K562 (cell line): ENCODE results near the gene BPIFB6. TPM values are rescaled to one million over a fixed set of nuclear protein-coding genes. Genes with fewer than 3 reads are reported as not detected.

ENCODE experiments used
- ATAC-seq: fragments of 200-7000 bp; cut with Tn5 transposase; 3 replicates; pipeline ENCODE4 v1.9.1; 2020; ENCODE audit warnings: moderate library complexity
- BruUV-seq: library from RNA; stranded (reverse); fragments of 400-500 nt; replicated peaks from 2 replicates; lab custom pipeline; 2021; lab: Mats Ljungman, UMichigan
- CTCF ChIA-PET: fragments of 300-600 bp; formaldehyde crosslinking; extraction: SDS; loops from one replicate; lab custom pipeline; 2021; ENCODE audit warnings: low intra/inter-chr PET ratio; lab: Yijun Ruan, JAX
- POLR2A ChIA-PET: fragments of 300-600, 350-650 bp; sonication (Branson Sonifier 250); formaldehyde crosslinking; extraction: SDS; loops from one replicate; lab custom pipeline; 2021; ENCODE audit warnings: antibody characterized with exemption, inconsistent platforms; lab: Yijun Ruan, JAX
- DNase-seq, 4 experiments: peaks; one replicate each; pipeline versions ENCODE4 v3.0.0 to v3.0.0-alpha.2; 2011 to 2018; ENCODE audit warnings: low spot score in 3 of 4, mixed read lengths in 3 of 4; ENCODE audit errors: extremely low read depth in 1 of 4
- FAIRE-seq: peaks from 2 replicates; lab custom pipeline; 2011; peaks lifted over from hg19 to GRCh38; lab: Jason Lieb, UNC
- H2AFZ ChIP-seq: 2 replicates; pipeline ENCODE4 v1.6.0; 2011; ENCODE audit warnings: low read depth, low read length, control low read depth, inconsistent platforms
- H3K27ac ChIP-seq: fragments of 200-600 bp; 3 replicates; pipeline ENCODE4 v1.8.0; 2011; ENCODE audit warnings: low read depth, mild to moderate bottlenecking, control low read depth, inconsistent platforms, low read length, moderate library complexity, mixed read lengths; ENCODE audit errors: extremely low read depth
- H3K27me3 ChIP-seq, 2 experiments: fragments of 300-600 bp in 1 of 2; 2 replicates in 1 of 2; 3 replicates in 1 of 2; pipeline versions ENCODE4 v1.6.0 to v1.8.0; 2011; ENCODE audit warnings: inconsistent platforms in 2 of 2, low read length in 2 of 2, mild to moderate bottlenecking in 1 of 2, mixed read lengths in 1 of 2, moderate library complexity in 1 of 2; ENCODE audit not compliant: control insufficient read depth in 2 of 2, insufficient read depth in 2 of 2
- H3K36me3 ChIP-seq: fragments of 300-600 bp; 3 replicates; pipeline ENCODE4 v1.8.0; 2011; ENCODE audit warnings: mild to moderate bottlenecking, low read length, inconsistent platforms; ENCODE audit not compliant: control insufficient read depth, insufficient read depth
- H3K4me1 ChIP-seq, 2 experiments: fragments of 200-600 bp in 1 of 2; replicated peaks in 1 of 2; 2 replicates in 1 of 2; 3 replicates in 1 of 2; pipeline versions ENCODE4 v1.5.1 to v1.8.0; 2011; ENCODE audit warnings: inconsistent platforms in 2 of 2, low read length in 2 of 2, mild to moderate bottlenecking in 1 of 2, mixed read lengths in 1 of 2, moderate library complexity in 1 of 2; ENCODE audit not compliant: control insufficient read depth in 2 of 2, insufficient read depth in 2 of 2
- H3K4me2 ChIP-seq: 2 replicates; pipeline ENCODE4 v1.6.1; 2011; ENCODE audit warnings: low read length, control low read depth, inconsistent platforms, mixed read lengths; ENCODE audit not compliant: insufficient read depth
- H3K4me3 ChIP-seq: fragments of 200-600 bp; sonication (generic), shearing (Covaris generic); 2 replicates; pipeline ENCODE4 v1.5.1; 2016; ENCODE audit warnings: control low read depth, inconsistent platforms
- H3K79me2 ChIP-seq: fragments of 200-600 bp; 3 replicates; pipeline ENCODE4 v1.8.0; 2011; ENCODE audit warnings: low read length, inconsistent platforms; ENCODE audit not compliant: control insufficient read depth, insufficient read depth
- H3K9ac ChIP-seq, 2 experiments: 2 replicates each; pipeline versions ENCODE4 v1.6.0 to v1.6.1; 2011; ENCODE audit warnings: low read depth in 2 of 2, low read length in 2 of 2, control low read depth in 1 of 2, inconsistent platforms in 1 of 2, mild to moderate bottlenecking in 1 of 2, mixed read lengths in 1 of 2; ENCODE audit not compliant: insufficient read depth in 1 of 2
- H3K9me1 ChIP-seq: one replicate; pipeline ENCODE4 v1.6.0; 2011; ENCODE audit warnings: inconsistent platforms, mild to moderate bottlenecking, low read length, moderate library complexity; ENCODE audit not compliant: control insufficient read depth, insufficient read depth
- H3K9me3 ChIP-seq: replicated peaks from 2 replicates; pipeline ENCODE4 v1.5.1; 2011; ENCODE audit warnings: low read depth, low read length, inconsistent platforms; ENCODE audit not compliant: control insufficient read depth, insufficient read depth
- H4K20me1 ChIP-seq: replicated peaks from 2 replicates; pipeline ENCODE4 v1.6.1; 2011; ENCODE audit warnings: low read length, inconsistent platforms, mixed read lengths; ENCODE audit not compliant: control insufficient read depth, insufficient read depth
- LARP7 ChIP-seq: fragments of 450-650 bp; IDR thresholded peaks from 2 replicates; pipeline ENCODE4 v1.6.1; 2016
- MLLT1 ChIP-seq, 2 experiments: fragments of 450-650 bp; IDR thresholded peaks; 2 replicates each; pipeline ENCODE4 v1.6.1; 2016
- ZBTB17 ChIP-seq: fragments of 450-650 bp; formaldehyde crosslinking; IDR thresholded peaks from 2 replicates; pipeline ENCODE4 v1.4.0; 2020; ENCODE audit warnings: mild to moderate bottlenecking
- ZNF589 ChIP-seq: fragments of 200-800 bp; sonication (Bioruptor generic); IDR thresholded peaks from 2 replicates; pipeline ENCODE4 v1.6.1; 2016; ENCODE audit warnings: low read depth, missing genetic modification characterization, missing compliant biosample characterization
- WGBS: fragments of 100-300 bp; shearing (Covaris generic); methylation state at CpG from one replicate; pipeline ENCODE4 v1.1.6; 2016; ENCODE audit warnings: low coverage, mixed read lengths; ENCODE audit not compliant: insufficient coverage; ENCODE audit errors: missing lambda C conversion rate; 5-methylcytosine and 5-hydroxymethylcytosine counted together
- in situ Hi-C: fragments of 300-500 bp; cut with MboI; formaldehyde crosslinking; loops from 4 replicates; pipeline ENCODE4 v1.15.0; 2018; ENCODE audit warnings: inconsistent platforms, mixed read lengths
- intact Hi-C: fragments of 100-400 bp; cut with micrococcal nuclease; formaldehyde crosslinking; loops from 2 replicates; pipeline ENCODE4 v1.14.2; 2022
- polyA plus RNA-seq, 8 experiments: library from polyadenylated mRNA; depleted of rRNA in 4 of 8; stranded (reverse) in 5 of 8; unstranded in 3 of 8; fragments of >200 nt; fragmentation: Nextera tagmentation in 2 of 8; fragmentation: Illumina TruSeq in 1 of 8; extraction: Ambion mirVana in 2 of 8; extraction: Trizol in 1 of 8; gene quantifications; 2 replicates each; pipeline versions ENCODE4 v1.2.1 to v1.2.3, GENCODE V29; 2011 to 2014; ENCODE audit warnings: inconsistent platforms in 1 of 8, missing spikeins in 1 of 8
- total RNA-seq, 7 experiments: library from RNA; depleted of rRNA in 6 of 7; stranded (reverse); fragments of >200 nt in 6 of 7; fragmentation: Illumina TruSeq in 2 of 7; extraction: Trizol in 2 of 7; gene quantifications; 2 replicates each; pipeline versions ENCODE4 v1.2.1 to v1.2.3, GENCODE V29; 2011 to 2021; ENCODE audit warnings: low replicate concordance in 1 of 7

Gene BPIFB6
- total and polyA plus RNA-seq, 9 of the 15 experiments (the other 6 are each of a cell fraction or from before 2014, with no cell fraction given), result not detected

GRCh38 chr20:33034901-33035492 is 3.5 kb downstream of the BPIFB6 start:
- no TSS peak for BruUV-seq
- no peak overlapping the region for H3K9ac ChIP-seq
- H3K27ac ChIP-seq, result no peak overlapping the region
- H3K27me3 ChIP-seq, result peaks cover 0 to 37% of the 10 kb centered on the region in 2 experiments; a peak in 2 of 5 replicates
- no peaks in the 10 kb centered on the region; the same call in 1 of the 2 replicates for H4K20me1 ChIP-seq
- peaks cover 0 to 3% of the 10 kb centered on the region in 2 experiments; a peak in 1 of 5 replicates for H3K4me1 ChIP-seq
- no peak for FAIRE-seq
- H3K4me3 ChIP-seq, result no peak overlapping the region
- no peak overlapping the region for H2AFZ ChIP-seq
- ChIA-PET POLR2A (interaction anchor here (1.1 to 1.2 kb wide), 2 partner anchors 39 to 45 kb away, joined by 3 read pairs; no protein-coding TSS in a partner anchor), CTCF (no interaction called here)
- H3K9me1 ChIP-seq, result no peaks in the 10 kb centered on the region
- no peak for ATAC-seq
- TF ChIP-seq MLLT1 (IDR thresholded peaks at IDR 0.05) (0 out of 4 replicates have a peak, but pooled peaks of 1 of the 2 experiments have one; percentile 34), LARP7 (no peak), ZBTB17 (CRISPR knock-in tag) (peak; percentile 85), ZNF589 (CRISPR knock-in tag) (no peak)
- H3K36me3 ChIP-seq, result no peaks in the 10 kb centered on the region
- in situ Hi-C loops, result no loop called here
- WGBS, result 3% methylated on average over 6 of the region's 6 CpGs
- intact Hi-C loops, result no loop called here
- H3K4me2 ChIP-seq, result no peak overlapping the region
- no peak for DNase-seq
- no peaks in the 10 kb centered on the region for H3K79me2 ChIP-seq
- H3K9me3 ChIP-seq, result no peaks in the 10 kb centered on the region
